HUES6 (cell line): ENCODE data around the gene ZFYVE27.

Experiments used
- H3K27ac ChIP-seq: 2 replicates; pipeline ENCODE4 v1.7.0; 2013; ENCODE audit warnings: low read depth, mild to moderate bottlenecking, low read length, inconsistent platforms
- H3K27me3 ChIP-seq: 2 replicates; pipeline ENCODE4 v1.6.1; 2013; ENCODE audit warnings: low read length; ENCODE audit not compliant: control insufficient read depth, insufficient read depth
- H3K36me3 ChIP-seq: 2 replicates; pipeline ENCODE4 v1.6.1; 2013; ENCODE audit warnings: low read length; ENCODE audit not compliant: control insufficient read depth, insufficient read depth
- H3K4me1 ChIP-seq: 2 replicates; pipeline ENCODE4 v1.6.1; 2013; ENCODE audit warnings: low read length; ENCODE audit not compliant: control insufficient read depth, insufficient read depth
- H3K4me3 ChIP-seq: 2 replicates; pipeline ENCODE4 v1.5.1; 2013; ENCODE audit warnings: low read depth, low read length
- H3K9ac ChIP-seq: one replicate; pipeline ENCODE4 v1.6.1; 2013; ENCODE audit warnings: mild to moderate bottlenecking, low read length
- H3K9me3 ChIP-seq: 2 replicates; pipeline ENCODE4 v1.6.1; 2013; ENCODE audit warnings: low read depth, low read length; ENCODE audit not compliant: control insufficient read depth, insufficient read depth

ZFYVE27 gene

GRCh38 chr10:97805949-97806348, 69.0 kb downstream of the ZFYVE27 start:
- H3K27me3 ChIP-seq = no peaks in the 10 kb centered on the region
- H3K4me3 ChIP-seq = no peak overlapping the region
- H3K36me3 ChIP-seq = no peaks in the 10 kb centered on the region
- H3K9me3 ChIP-seq = no peaks in the 10 kb centered on the region
- H3K9ac ChIP-seq = no peak overlapping the region
- no peak overlapping the region for H3K27ac ChIP-seq
- H3K4me1 ChIP-seq = peaks cover 13% of the 10 kb centered on the region

GRCh38 chr10:97810446-97810845, 73.5 kb downstream of the ZFYVE27 start:
- Histone ChIP-seq H3K27ac (no peak overlapping the region), H3K4me3 (no peak overlapping the region), H3K9me3 (no peaks in the 10 kb centered on the region), H3K4me1 (peaks cover 9% of the 10 kb centered on the region), H3K9ac (no peak overlapping the region), H3K36me3 (no peaks in the 10 kb centered on the region), H3K27me3 (0 out of 2 replicates have a peak, but pooled peaks cover 4% of the 10 kb centered on the region)
